K562 (cell line): ENCODE results near the gene OSGIN1. TPM values are rescaled to one million over a fixed set of nuclear protein-coding genes. Genes with fewer than 3 reads are reported as not detected.

Experiments used
- BDP1 ChIP-seq: IDR thresholded peaks from 3 replicates; pipeline ENCODE4 v1.6.1; 2011; ENCODE audit not compliant: insufficient read length, insufficient read depth
- BRCA1 ChIP-seq, 2 experiments: fragments of 450-650 bp in 1 of 2; sonication (generic) in 1 of 2; formaldehyde crosslinking in 1 of 2; IDR thresholded peaks; 2 replicates each; pipeline versions ENCODE4 v1.5.0 to v1.6.1; 2017 to 2020; ENCODE audit warnings: mild to moderate bottlenecking in 1 of 2, missing genetic modification reagents in 1 of 2
- CHD2 ChIP-seq: IDR thresholded peaks from 2 replicates; pipeline ENCODE4 v1.6.1; 2011; ENCODE audit warnings: low read depth, low read length
- FUS ChIP-seq: fragments of 200-400 bp; formaldehyde crosslinking; optimal IDR thresholded peaks from 2 replicates; pipeline ENCODE3; 2017; ENCODE audit warnings: low read depth, low read length
- IFI16 ChIP-seq: fragments of 250-450 bp; sonication (Bioruptor Pico); IDR thresholded peaks from 2 replicates; pipeline ENCODE4 v2.1.2; 2022; ENCODE audit warnings: mild to moderate bottlenecking, inconsistent platforms
- MAFG ChIP-seq: fragments of 450-650 bp; conservative IDR thresholded peaks from 2 replicates; pipeline ENCODE4 v1.6.1; 2016; ENCODE audit warnings: missing genetic modification characterization, missing compliant biosample characterization
- NFE2L1 ChIP-seq: fragments of 450-650 bp; IDR thresholded peaks from 2 replicates; pipeline ENCODE4 v1.6.1; 2016; ENCODE audit warnings: missing genetic modification characterization, low read depth, mild to moderate bottlenecking, missing compliant biosample characterization, moderate library complexity, borderline replicate concordance
- NFXL1 ChIP-seq: fragments of 450-650 bp; formaldehyde crosslinking; IDR thresholded peaks from 2 replicates; pipeline ENCODE4 v1.4.0; 2021; ENCODE audit warnings: mild to moderate bottlenecking
- OTX1 ChIP-seq: fragments of 450-650 bp; formaldehyde crosslinking; IDR thresholded peaks from 2 replicates; pipeline ENCODE4 v1.4.0; 2022; ENCODE audit warnings: mild to moderate bottlenecking
- PPARD ChIP-seq: fragments of 250-450 bp; sonication (Bioruptor Pico); IDR thresholded peaks from 2 replicates; pipeline ENCODE4 v1.8.0; 2022; ENCODE audit warnings: inconsistent platforms, mild to moderate bottlenecking, moderate library complexity
- SAP30 ChIP-seq: fragments of 200-600 bp; sonication (generic); IDR thresholded peaks from 2 replicates; pipeline ENCODE4 v1.6.1; 2012; ENCODE audit warnings: borderline replicate concordance, low read depth, mild to moderate bottlenecking, moderate library complexity, low read length, control low read depth, inconsistent platforms; ENCODE audit not compliant: insufficient read depth, poor library complexity, severe bottlenecking
- SIN3A ChIP-seq, 2 experiments: fragments of 150-350 bp in 1 of 2; IDR thresholded peaks; 2 replicates each; pipeline ENCODE4 v1.6.1; 2011 to 2016; ENCODE audit warnings: borderline replicate concordance in 2 of 2, low read depth in 2 of 2, low read length in 2 of 2, mild to moderate bottlenecking in 2 of 2, moderate library complexity in 2 of 2; ENCODE audit not compliant: control insufficient read depth in 1 of 2
- SPI1 ChIP-seq: IDR thresholded peaks from 2 replicates; pipeline ENCODE4 v1.6.1; 2011; ENCODE audit warnings: low read depth, low read length, control low read depth, borderline replicate concordance
- TEAD2 ChIP-seq: fragments of 450-650 bp; IDR thresholded peaks from 2 replicates; pipeline ENCODE4 v1.6.1; 2016; ENCODE audit warnings: missing genetic modification characterization, control low read depth, missing compliant biosample characterization
- TEAD4 ChIP-seq, 2 experiments: sonication (generic) in 1 of 2; formaldehyde crosslinking in 1 of 2; IDR thresholded peaks; 2 replicates each; pipeline versions ENCODE4 v1.6.1 to v1.8.0; 2012 to 2022; ENCODE audit warnings: borderline replicate concordance in 1 of 2, inconsistent platforms in 1 of 2, low read length in 1 of 2, mild to moderate bottlenecking in 1 of 2, missing genetic modification reagents in 1 of 2
- U2AF1 ChIP-seq: fragments of 200-400 bp; formaldehyde crosslinking; optimal IDR thresholded peaks from 2 replicates; pipeline ENCODE3; 2017; ENCODE audit warnings: mild to moderate bottlenecking, low read depth, low read length, moderate library complexity
- polyA plus RNA-seq, 8 experiments: library from polyadenylated mRNA; depleted of rRNA in 4 of 8; stranded (reverse) in 5 of 8; unstranded in 3 of 8; fragments of >200 nt; fragmentation: Nextera tagmentation in 2 of 8; fragmentation: Illumina TruSeq in 1 of 8; extraction: Ambion mirVana in 2 of 8; extraction: Trizol in 1 of 8; gene quantifications; 2 replicates each; pipeline versions ENCODE4 v1.2.1 to v1.2.3, GENCODE V29; 2011 to 2014; ENCODE audit warnings: inconsistent platforms in 1 of 8, missing spikeins in 1 of 8
- total RNA-seq, 7 experiments: library from RNA; depleted of rRNA in 6 of 7; stranded (reverse); fragments of >200 nt in 6 of 7; fragmentation: Illumina TruSeq in 2 of 7; extraction: Trizol in 2 of 7; gene quantifications; 2 replicates each; pipeline versions ENCODE4 v1.2.1 to v1.2.3, GENCODE V29; 2011 to 2021; ENCODE audit warnings: low replicate concordance in 1 of 7
- TF ChIP-seq, protein P1 (sequence below): fragments of 450-650 bp; IDR thresholded peaks from 2 replicates; pipeline ENCODE4 v1.6.1; 2018; ENCODE audit not compliant: partially characterized antibody
- TF ChIP-seq, protein P2 (sequence below): fragments of 250-450 bp; sonication (Bioruptor Pico); IDR thresholded peaks from 2 replicates; pipeline ENCODE4 v1.8.0; 2022; ENCODE audit warnings: moderate library complexity, mild to moderate bottlenecking, inconsistent platforms
- TF ChIP-seq, protein P3 (sequence below): fragments of 250-450 bp; sonication (Bioruptor Pico); IDR thresholded peaks from 2 replicates; pipeline ENCODE4 v1.8.0; 2022; ENCODE audit warnings: inconsistent platforms

The OSGIN1 gene
- total and polyA plus RNA-seq, 9 of the 15 experiments (the other 6 are each of a cell fraction or from before 2014, with no cell fraction given): 0.03 to 3.6 (median 1.6) TPM

DNA sequence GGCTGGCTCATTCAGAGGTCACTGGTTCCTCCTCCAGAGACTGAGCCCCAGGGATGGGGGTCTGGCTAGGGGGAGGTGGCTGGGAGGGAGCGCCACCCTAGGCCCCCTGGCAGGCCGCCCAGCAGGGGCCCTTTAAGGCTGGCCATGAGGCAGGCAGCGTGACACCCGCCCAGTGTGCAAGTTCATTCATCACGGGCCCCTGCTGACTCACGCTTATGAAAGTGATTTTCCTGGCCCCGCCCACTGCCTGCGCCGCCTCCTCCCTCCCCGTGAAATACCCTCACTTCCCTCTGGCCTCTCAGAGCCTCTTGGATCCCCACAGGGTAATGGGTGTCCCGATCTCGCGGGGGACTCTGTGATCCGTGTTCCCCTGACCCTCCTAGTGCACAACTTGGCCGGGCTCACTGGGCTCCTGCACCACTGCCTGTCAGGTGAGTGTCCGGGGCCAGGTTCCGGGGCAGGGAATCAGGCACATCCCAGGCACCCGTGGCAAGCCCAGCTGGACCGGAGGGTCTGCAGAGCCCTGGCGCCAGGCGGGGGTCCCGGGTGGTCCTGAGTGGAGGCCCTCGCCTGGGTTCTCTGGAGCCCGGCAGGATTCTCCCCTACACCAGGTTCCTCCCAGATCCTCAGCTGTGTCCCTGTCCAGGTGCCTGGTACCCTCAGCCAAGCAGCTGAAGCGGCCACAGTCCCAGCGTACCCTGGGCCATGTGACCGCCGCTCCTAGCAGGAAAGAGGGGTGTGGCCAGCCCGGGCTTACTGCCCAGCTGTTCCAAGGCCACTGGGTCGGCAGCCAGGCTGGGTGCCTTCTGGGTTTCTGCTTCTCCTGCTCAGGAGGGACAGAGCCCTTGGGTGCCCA, at the start of gene OSGIN1 (continued):
- TF ChIP-seq, protein P1, sequence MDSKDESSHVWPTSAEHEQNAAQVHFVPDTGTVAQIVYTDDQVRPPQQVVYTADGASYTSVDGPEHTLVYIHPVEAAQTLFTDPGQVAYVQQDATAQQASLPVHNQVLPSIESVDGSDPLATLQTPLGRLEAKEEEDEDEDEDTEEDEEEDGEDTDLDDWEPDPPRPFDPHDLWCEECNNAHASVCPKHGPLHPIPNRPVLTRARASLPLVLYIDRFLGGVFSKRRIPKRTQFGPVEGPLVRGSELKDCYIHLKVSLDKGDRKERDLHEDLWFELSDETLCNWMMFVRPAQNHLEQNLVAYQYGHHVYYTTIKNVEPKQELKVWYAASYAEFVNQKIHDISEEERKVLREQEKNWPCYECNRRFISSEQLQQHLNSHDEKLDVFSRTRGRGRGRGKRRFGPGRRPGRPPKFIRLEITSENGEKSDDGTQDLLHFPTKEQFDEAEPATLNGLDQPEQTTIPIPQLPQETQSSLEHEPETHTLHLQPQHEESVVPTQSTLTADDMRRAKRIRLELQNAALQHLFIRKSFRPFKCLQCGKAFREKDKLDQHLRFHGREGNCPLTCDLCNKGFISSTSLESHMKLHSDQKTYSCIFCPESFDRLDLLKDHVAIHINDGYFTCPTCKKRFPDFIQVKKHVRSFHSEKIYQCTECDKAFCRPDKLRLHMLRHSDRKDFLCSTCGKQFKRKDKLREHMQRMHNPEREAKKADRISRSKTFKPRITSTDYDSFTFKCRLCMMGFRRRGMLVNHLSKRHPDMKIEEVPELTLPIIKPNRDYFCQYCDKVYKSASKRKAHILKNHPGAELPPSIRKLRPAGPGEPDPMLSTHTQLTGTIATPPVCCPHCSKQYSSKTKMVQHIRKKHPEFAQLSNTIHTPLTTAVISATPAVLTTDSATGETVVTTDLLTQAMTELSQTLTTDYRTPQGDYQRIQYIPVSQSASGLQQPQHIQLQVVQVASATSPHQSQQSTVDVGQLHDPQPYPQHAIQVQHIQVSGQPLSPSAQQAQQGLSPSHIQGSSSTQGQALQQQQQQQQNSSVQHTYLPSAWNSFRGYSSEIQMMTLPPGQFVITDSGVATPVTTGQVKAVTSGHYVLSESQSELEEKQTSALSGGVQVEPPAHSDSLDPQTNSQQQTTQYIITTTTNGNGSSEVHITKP: no peak
- TF ChIP-seq FUS (no peak), PPARD (CRISPR knock-in tag) (no peak), BRCA1 (IDR thresholded peaks at IDR 0.05) (no peak), BRCA1 (CRISPR knock-in tag; IDR thresholded peaks at IDR 0.05) (no peak), NFE2L1 (tag) (no peak), OTX1 (CRISPR knock-in tag) (0 out of 2 replicates have a peak, but pooled peaks have one; percentile 21), SIN3A (IDR thresholded peaks at IDR 0.05; ENCODE audit: borderline replicate concordance in 2 of 2, control insufficient read depth in 1 of 2, low read depth in 2 of 2, low read length in 2 of 2) (peak; percentile 83 to 93; a peak in 3 of 4 replicates), U2AF1 (no peak), NFXL1 (CRISPR knock-in tag) (no peak), MAFG (tag) (peak; percentile 91), CHD2 (no peak), SAP30 (peak; percentile 77), TEAD2 (no peak), SPI1 (peak; percentile 61; the same call in 1 of the 2 replicates), TEAD4 (IDR thresholded peaks at IDR 0.05; ENCODE audit: low read length) (no peak; the same call in 1 of the 2 replicates), TEAD4 (CRISPR knock-in tag; IDR thresholded peaks at IDR 0.05; ENCODE audit: borderline replicate concordance) (peak; percentile 65; the same call in 1 of the 2 replicates), BDP1 (no peak), IFI16 (CRISPR knock-in tag) (no peak)
- TF ChIP-seq, protein P2, sequence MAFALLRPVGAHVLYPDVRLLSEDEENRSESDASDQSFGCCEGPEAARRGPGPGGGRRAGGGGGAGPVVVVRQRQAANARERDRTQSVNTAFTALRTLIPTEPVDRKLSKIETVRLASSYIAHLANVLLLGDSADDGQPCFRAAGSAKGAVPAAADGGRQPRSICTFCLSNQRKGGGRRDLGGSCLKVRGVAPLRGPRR (CRISPR knock-in tag): no peak
- TF ChIP-seq, protein P3, sequence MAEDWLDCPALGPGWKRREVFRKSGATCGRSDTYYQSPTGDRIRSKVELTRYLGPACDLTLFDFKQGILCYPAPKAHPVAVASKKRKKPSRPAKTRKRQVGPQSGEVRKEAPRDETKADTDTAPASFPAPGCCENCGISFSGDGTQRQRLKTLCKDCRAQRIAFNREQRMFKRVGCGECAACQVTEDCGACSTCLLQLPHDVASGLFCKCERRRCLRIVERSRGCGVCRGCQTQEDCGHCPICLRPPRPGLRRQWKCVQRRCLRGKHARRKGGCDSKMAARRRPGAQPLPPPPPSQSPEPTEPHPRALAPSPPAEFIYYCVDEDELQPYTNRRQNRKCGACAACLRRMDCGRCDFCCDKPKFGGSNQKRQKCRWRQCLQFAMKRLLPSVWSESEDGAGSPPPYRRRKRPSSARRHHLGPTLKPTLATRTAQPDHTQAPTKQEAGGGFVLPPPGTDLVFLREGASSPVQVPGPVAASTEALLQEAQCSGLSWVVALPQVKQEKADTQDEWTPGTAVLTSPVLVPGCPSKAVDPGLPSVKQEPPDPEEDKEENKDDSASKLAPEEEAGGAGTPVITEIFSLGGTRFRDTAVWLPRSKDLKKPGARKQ (CRISPR knock-in tag): no peak
